Activated T-helper 9 cell treated with anti-CD3 and anti-CD28 coated beads, Interleukin-2, amount 50 U/mL, for 16 hours (primary cell): ENCODE measurements around the gene RAMP3.

Experiments used
- DNase-seq: peaks from one replicate; pipeline ENCODE4 v3.0.0-alpha.2; 2020; ENCODE audit warnings: low read depth

The RAMP3 gene

DNA sequence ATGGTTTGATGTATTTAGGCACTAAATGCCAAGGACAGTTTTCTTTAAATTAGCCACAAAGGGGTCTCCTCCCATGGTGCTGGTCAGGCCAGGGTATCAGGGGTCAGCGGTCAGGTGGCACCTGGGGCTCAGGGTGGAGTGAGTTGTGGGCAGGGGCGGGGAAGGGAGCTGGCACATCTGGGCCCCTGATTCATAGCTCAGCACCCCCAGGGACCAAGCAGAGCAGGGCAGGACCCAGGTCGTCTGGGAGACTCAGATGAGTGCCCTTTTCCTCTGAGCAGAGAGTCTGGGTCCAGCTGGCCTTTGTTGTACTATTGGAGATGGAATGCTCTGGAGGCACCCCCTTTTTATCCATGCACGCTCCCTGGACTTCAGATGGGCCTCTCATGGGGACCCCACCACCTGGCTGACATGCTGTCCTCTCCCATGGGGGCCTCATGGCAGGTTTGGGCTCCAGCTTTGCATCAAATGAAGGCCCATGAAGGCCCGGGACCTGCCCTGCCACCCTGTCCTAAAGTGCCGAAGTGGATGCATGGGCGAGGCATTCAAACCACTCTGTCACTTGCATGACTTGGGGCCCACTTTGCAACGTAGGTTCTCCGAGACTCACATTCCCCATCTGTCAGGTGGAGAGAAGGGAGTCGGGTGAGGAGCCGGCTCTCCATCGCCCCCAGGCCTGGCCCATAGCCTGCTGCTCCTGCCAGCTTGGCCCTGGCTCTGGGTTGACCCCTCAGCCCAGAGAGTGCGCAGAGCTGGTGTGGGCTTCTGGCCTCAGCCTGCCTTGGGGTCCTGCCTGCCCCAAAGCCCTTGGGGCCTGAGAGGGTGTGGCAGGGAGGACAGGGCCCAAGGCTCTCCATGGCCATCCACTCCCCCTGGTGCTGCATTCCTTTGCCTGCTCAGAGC, 66.4 kb downstream of the RAMP3 start:
- DNase-seq, result no peak

DNA sequence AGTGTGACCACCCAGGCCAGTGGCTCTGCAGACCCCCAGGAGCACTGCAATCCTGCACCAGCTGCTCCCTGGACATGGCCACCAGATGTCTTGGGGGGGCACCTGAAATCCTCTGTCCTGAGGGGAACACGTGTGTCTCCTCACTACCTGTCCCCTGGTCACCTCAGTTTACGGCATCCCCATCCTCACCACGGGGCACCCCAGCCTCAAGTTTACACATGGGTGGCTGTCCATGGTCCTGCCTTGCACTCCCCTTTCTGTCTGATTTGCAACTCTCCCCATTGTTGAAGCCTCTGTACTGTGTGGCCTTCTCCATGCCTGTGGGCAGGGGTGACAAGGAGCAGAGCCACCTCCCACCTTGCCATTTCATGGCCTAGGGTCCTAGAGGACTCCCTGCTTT, 67.2 kb downstream of the RAMP3 start:
- DNase-seq, result no peak

DNA sequence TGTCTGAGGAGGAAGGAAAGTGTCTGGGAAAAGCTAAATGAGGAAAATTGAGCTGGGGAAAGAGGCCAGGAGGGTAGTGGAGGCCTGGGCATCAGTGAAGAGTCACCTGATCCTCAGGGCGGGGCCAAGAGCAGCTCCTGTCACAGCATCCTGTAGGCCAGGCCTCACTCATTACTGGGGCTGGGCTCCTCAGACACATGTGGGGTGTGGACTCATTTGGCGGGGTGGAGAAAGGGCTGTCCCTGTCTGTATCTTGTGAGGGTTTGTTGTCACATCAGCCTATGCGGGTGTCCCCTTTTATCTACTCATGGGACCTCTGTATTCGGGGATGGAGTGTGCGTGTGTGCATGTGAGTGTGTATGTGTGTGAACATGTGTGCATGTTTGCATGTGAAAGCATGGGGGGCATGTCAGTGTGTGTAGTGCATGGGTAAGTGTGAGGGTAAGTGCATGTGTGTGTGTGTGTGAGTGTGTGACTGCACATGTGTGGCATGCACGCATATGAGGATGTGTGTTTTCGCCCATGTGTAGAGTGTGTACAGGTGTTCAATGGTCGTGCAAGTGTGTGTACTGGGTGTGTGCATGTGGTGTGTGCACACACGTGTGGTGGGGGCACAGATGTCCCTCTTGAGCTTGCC, 67.8 kb downstream of the RAMP3 start:
- DNase-seq, result no peak

DNA sequence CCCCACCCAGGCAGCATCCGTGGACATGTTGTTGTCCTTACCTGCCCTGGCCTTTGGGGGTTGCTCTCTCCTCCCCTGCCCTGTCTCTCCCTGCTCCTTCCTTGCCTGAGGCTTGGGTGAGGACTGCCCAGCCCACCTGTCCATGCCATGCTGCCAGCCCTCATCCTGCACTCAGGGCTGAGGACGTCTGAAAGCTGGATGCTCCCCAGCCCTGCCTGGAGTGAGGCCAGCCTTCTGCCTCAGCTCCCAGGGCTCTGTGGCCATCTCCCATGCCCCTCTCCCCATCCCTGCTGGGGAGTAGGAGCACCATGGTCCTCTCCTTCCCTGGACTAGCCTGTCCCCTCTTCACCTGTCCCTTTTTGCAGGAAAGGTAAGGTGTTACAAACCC, 68.4 kb downstream of the RAMP3 start:
- DNase-seq, result no peak

DNA sequence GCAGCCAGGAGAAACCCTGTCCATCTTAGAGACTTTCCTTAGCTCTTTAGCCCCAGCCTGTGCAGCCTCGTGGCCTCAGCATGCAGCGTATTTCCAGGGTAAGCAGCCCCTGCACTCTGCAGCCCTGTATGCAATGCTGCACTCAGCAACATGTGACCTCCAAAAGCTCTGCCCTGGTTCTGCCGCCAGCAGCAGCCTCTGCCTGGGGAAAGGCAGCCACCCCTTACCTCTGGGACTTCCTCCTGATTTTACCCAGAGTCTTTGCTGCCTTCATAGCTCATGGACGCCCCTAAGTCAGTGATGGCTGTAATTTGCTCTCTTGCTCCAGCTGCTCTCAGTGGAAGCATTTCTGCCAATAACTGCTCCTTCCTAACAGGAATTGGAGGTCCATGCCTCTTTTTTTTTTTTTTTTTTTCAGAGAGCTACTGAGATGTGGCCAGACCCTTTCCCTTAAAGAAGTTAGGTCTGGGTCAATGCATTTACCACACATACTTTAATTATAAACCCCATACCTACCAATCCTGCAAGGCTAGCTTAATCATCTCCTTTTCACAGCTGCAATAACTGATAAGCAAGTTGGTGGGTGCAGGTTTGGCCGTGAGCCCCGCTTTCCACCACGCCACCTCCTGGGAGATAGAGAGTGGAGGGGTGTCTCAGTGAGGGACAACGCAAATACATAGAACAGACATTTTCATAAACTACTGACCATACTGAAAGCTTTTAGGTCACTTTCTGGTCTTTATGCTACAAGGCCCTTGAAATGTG, 71.7 kb downstream of the RAMP3 start:
- no peak for DNase-seq

DNA sequence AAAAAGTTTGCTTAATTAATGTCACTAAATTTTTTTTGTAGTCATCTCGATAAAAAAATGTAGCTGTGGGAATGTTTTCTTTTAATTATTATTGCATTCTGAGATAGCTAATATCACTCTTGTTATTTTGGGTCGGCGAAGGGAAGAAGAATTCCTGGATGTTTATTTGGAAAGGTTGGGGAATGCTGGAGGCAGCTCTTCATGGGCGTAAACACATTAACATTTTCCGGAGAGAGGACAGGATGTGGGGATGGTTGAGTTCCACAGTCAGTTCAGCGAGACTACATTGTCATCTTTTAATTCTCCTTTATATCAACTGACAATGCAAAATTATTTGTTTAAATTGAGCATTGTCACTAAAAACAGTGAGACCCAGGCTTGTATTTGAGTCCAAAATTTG, 72.5 kb downstream of the RAMP3 start:
- DNase-seq, result no peak

DNA sequence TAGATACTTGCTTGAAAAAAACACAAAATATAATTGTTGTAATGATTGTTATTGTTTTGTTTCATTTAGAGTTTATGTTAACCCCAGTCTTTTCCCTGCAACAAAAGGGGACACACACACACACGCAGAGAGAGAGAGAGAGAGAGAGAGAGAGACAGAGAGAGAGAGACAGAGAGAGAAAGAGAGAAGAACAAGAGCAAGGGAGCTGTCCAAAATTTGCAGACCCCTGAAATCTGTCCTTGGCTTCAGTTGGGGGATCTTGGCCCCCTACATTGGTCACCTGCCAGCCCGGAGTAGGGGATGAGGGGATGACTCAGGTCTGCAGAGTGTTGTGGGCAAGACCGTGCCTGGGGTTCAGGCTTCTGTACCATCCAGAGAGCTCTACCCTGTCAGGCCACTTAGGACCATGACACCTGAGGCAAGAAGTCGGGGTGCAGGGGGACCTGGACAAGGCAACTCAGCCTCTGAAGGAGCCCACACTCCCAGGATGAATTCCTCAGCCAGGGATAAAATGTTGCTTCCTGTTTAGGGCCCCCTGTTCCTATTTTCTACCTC, 73.1 kb downstream of the RAMP3 start:
- no peak for DNase-seq

DNA sequence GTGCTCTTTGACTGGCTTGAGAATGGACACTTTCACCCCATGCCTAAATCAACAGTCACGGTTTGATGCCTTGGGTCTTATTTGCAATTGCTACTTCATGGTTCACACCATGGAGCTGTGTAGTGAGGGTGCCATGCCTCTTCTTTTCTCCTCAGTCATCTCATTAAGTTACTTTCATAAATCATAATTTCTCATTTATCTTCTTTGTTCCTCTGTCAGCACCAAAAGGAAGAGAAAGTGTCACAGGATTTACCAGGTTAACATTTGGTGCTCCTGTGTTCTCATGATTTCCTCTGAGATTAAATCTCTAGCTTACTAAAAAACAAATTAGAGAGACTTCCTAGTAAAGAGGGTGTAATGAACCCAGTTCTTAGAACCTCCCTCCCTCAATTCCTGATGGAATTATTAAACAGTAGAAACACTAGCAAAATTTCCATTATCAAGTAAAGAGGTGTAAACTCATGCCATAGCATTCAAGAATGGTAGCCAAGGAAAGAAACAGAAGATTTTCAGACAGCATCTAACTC, 75.7 kb downstream of the RAMP3 start:
- DNase-seq, result no peak
